WTC11 (cell line): ENCODE data around the gene KLHL30. TPM values are rescaled to one million over a fixed set of nuclear protein-coding genes. Genes with fewer than 3 reads are reported as not detected.

Experiments
- ATAC-seq: fragments of 200-7000 bp; cut with Tn5 transposase; 2 replicates; pipeline ENCODE4 v1.10.0; 2021; ENCODE audit warnings: mild to moderate bottlenecking, moderate library complexity
- CTCF ChIA-PET: fragments of 300-600 bp; sonication (Branson Sonifier 250); formaldehyde crosslinking; loops from one replicate; lab custom pipeline; 2021; ENCODE audit warnings: antibody characterized with exemption; lab: Charles Lee
- POLR2A ChIA-PET: fragments of 350-600 bp; sonication (Branson Sonifier 250); formaldehyde crosslinking; loops from one replicate; lab custom pipeline; 2021; ENCODE audit warnings: antibody characterized with exemption; lab: Charles Lee
- DNase-seq: peaks from one replicate; pipeline ENCODE4 v3.0.0; 2021; ENCODE audit warnings: low spot score
- H3K27ac Mint-ChIP-seq: 2 replicates; pipeline ENCODE4 v1.8.0; 2021; ENCODE audit warnings: mixed read lengths
- H3K27me3 Mint-ChIP-seq: 2 replicates; pipeline ENCODE4 v1.8.0; 2021; ENCODE audit warnings: low read depth, mild to moderate bottlenecking, moderate library complexity, mixed read lengths
- H3K36me3 Mint-ChIP-seq: 2 replicates; pipeline ENCODE4 v1.8.0; 2021; ENCODE audit warnings: mixed read lengths
- H3K4me1 Mint-ChIP-seq: 2 replicates; pipeline ENCODE4 v1.8.0; 2022; ENCODE audit warnings: mixed read lengths
- H3K4me3 Mint-ChIP-seq: 2 replicates; pipeline ENCODE4 v1.8.0; 2021; ENCODE audit warnings: mild to moderate bottlenecking, moderate library complexity, mixed read lengths
- H3K9me3 Mint-ChIP-seq: 2 replicates; pipeline ENCODE4 v1.8.0; 2021; ENCODE audit warnings: mixed read lengths
- CBFB ChIP-seq: sonication (generic); formaldehyde crosslinking; IDR thresholded peaks from 2 replicates; pipeline ENCODE4 v1.8.1; 2022; ENCODE audit warnings: mild to moderate bottlenecking, low read depth, missing genetic modification reagents
- CREB1 ChIP-seq: sonication (generic); formaldehyde crosslinking; IDR thresholded peaks from 2 replicates; pipeline ENCODE4 v1.8.0; 2023; ENCODE audit warnings: mild to moderate bottlenecking, missing genetic modification reagents
- ETV6 ChIP-seq: sonication (generic); formaldehyde crosslinking; IDR thresholded peaks from 2 replicates; pipeline ENCODE4 v1.8.1; 2022; ENCODE audit warnings: mild to moderate bottlenecking, missing genetic modification reagents
- FOXP1 ChIP-seq: sonication (generic); formaldehyde crosslinking; IDR thresholded peaks from 2 replicates; pipeline ENCODE4 v1.8.0; 2022; ENCODE audit warnings: missing genetic modification reagents, mild to moderate bottlenecking, moderate library complexity, borderline replicate concordance
- JAZF1 ChIP-seq: fragments of 250-450 bp; sonication (Bioruptor Pico); IDR thresholded peaks from 2 replicates; pipeline ENCODE4 v1.9.0; 2021; ENCODE audit warnings: moderate library complexity, mild to moderate bottlenecking, inconsistent platforms
- MYBL2 ChIP-seq: sonication (generic); formaldehyde crosslinking; IDR thresholded peaks from 2 replicates; pipeline ENCODE4 v1.8.1; 2023; ENCODE audit warnings: mild to moderate bottlenecking, moderate library complexity, missing genetic modification reagents
- RORB ChIP-seq: fragments of 250-450 bp; sonication (Bioruptor Pico); IDR thresholded peaks from 2 replicates; pipeline ENCODE4 v1.9.0; 2021; ENCODE audit warnings: mild to moderate bottlenecking
- SP1 ChIP-seq: sonication (generic); formaldehyde crosslinking; conservative IDR thresholded peaks from 2 replicates; pipeline ENCODE4 v1.8.1; 2022; ENCODE audit warnings: missing genetic modification reagents
- TCF7 ChIP-seq: sonication (generic); formaldehyde crosslinking; IDR thresholded peaks from 2 replicates; pipeline ENCODE4 v1.8.0; 2022; ENCODE audit warnings: mild to moderate bottlenecking, low read depth, missing genetic modification reagents, moderate library complexity
- ZNF219 ChIP-seq: sonication (generic); formaldehyde crosslinking; IDR thresholded peaks from 2 replicates; pipeline ENCODE4 v1.8.0; 2023; ENCODE audit warnings: missing genetic modification reagents, mild to moderate bottlenecking, borderline replicate concordance
- ZNF423 ChIP-seq: fragments of 250-450 bp; sonication (Bioruptor Pico); IDR thresholded peaks from 2 replicates; pipeline ENCODE4 v2.1.2; 2022; ENCODE audit warnings: mild to moderate bottlenecking, moderate library complexity
- total RNA-seq: library from RNA; stranded (reverse); gene quantifications from 3 replicates; pipeline ENCODE4 v1.2.3, GENCODE V29; 2021
- TF ChIP-seq, protein P1 (sequence below): sonication (generic); formaldehyde crosslinking; IDR thresholded peaks from 2 replicates; pipeline ENCODE4 v1.8.0; 2022; ENCODE audit warnings: mild to moderate bottlenecking, missing genetic modification reagents
- TF ChIP-seq, protein P2 (sequence below): sonication (generic); formaldehyde crosslinking; IDR thresholded peaks from 2 replicates; pipeline ENCODE4 v1.8.1; 2023; ENCODE audit warnings: mild to moderate bottlenecking, missing genetic modification reagents, moderate library complexity
- TF ChIP-seq, protein P3 (sequence below): sonication (generic); formaldehyde crosslinking; IDR thresholded peaks from 2 replicates; pipeline ENCODE4 v1.8.0; 2022; ENCODE audit warnings: mild to moderate bottlenecking, missing genetic modification reagents
- TF ChIP-seq, protein P4 (sequence below): fragments of 250-450 bp; sonication (Bioruptor Pico); IDR thresholded peaks from 2 replicates; pipeline ENCODE4 v1.8.0; 2021; ENCODE audit warnings: mild to moderate bottlenecking

KLHL30 gene
- total RNA-seq, 1 experiment from 2014 or later, result not detected

DNA sequence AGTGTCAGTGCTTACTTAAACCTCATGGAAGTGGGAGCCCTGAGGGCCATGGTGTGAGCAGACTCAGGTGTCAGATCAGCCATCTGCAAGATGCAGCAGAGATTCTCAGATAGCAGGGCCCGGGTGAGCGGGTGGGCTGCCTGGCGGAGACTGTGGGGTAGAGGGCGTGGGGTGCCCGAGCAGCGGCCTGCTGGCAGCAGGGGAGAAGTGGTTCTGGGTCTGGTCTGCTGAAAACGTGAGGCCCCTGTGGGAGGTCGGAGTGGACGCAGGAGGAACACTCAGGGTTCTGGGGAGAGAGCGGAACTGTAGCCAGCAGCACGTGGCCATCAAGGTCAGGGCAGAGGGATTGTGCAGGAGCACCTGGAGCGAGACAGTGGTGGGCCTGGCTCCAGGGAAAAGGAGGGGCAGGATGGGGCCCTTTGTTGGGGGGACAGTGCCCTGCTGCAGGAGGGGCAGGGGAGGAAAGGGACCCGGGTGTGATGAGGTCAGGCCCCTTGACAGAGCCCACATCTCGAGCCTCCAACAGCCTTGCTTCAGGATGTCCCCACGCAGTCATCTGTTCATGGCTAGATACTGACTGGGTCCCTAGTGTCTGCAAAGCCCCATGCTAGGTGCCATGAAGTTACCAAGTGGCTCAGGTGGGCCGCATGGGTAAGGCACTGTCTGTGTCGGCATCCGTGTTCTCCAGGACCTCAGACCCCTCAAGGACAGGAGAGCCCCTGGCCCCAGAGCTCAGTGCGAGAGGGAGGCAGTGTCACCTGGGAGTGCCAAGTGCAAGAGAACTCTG, 41.1 kb upstream of the KLHL30 start:
- Mint-ChIP-seq H3K27me3 (no peaks in the 10 kb centered on the region), H3K36me3 (peaks cover 8% of the 10 kb centered on the region), H3K4me3 (no peak overlapping the region), H3K4me1 (peaks cover 47% of the 10 kb centered on the region), H3K9me3 (no peaks in the 10 kb centered on the region), H3K27ac (peak overlapping the region; percentile 53; the same call in 1 of the 2 replicates)
- TF ChIP-seq FOXP1 (CRISPR knock-in tag) (no peak), CBFB (CRISPR knock-in tag) (no peak), ZNF423 (CRISPR knock-in tag) (no peak), RORB (CRISPR knock-in tag) (no peak)
- DNase-seq (no peak), ATAC-seq (no peak)
- ChIA-PET CTCF (interaction anchor here (0.8 to 2.0 kb wide), 6 partner anchors 9 to 174 kb away, joined by 3 to 12 read pairs (median 4); no protein-coding TSS in a partner anchor), POLR2A (interaction anchor here (2.2 kb wide), 1 partner anchor 11 kb away, joined by 8 read pairs; no protein-coding TSS in a partner anchor)

DNA sequence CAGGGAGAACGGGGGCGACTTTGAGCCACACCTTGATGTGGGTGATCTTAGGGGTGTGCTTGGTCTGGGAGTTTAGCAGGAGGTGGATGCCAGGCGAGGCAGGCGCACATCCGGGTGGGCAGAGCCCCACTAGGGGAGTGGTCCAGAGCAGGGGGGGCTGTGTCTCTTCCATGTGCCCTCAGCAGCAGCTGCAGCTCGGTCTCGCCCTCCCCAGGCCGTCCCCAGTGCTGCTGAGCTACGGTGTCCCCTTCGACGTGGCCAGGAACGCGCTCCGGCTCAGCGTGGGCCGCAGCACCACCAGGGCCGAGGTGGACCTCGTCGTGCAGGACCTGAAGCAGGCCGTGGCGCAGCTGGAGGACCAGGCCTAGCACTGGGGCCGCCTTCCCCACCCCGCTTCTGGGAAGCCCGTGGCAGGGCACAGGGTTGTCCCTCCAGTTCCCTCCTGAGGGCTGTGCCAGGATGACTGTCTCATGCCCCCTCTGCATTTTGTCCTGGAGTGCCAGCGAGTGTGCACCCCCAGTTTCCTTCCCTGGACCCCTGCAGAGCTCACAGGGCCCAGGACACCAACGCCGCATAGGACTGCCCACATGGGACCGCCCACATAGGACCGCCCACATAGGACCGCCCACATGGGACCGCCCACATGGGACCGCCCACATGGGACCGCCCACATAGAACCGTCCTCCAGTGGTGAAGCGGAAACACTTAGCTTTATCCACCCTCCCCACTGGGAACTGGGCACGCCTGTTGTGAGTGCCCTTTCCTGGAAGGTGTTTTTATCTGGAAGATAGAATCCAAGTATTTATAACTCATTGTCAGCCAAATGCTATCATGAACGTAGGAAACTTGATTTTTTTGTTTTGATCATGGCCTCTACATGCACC, 40.2 kb upstream of the KLHL30 start:
- Mint-ChIP-seq H3K4me1 (peaks cover 43% of the 10 kb centered on the region), H3K27ac (peak overlapping the region; percentile 63; the same call in 1 of the 2 replicates), H3K27me3 (no peaks in the 10 kb centered on the region), H3K9me3 (no peaks in the 10 kb centered on the region), H3K36me3 (peaks cover 8% of the 10 kb centered on the region), H3K4me3 (no peak overlapping the region)
- DNase-seq (peak; percentile 81), ATAC-seq (peak; percentile 79)
- ChIA-PET CTCF (interaction anchor here (0.6 to 2.0 kb wide), 8 partner anchors 8 to 240 kb away, joined by 3 to 12 read pairs (median 4); no protein-coding TSS in a partner anchor), POLR2A (interaction anchor here (1.0 to 2.2 kb wide), 3 partner anchors 10 to 41 kb away, joined by 3 to 8 read pairs (median 3); no protein-coding TSS in a partner anchor)
- TF ChIP-seq ZNF423 (CRISPR knock-in tag) (no peak), SP1 (CRISPR knock-in tag) (peak; percentile 93), CREB1 (CRISPR knock-in tag) (peak; percentile 25; the same call in 1 of the 2 replicates), JAZF1 (CRISPR knock-in tag) (no peak), TCF7 (CRISPR knock-in tag) (peak; percentile 34; the same call in 1 of the 2 replicates), CBFB (CRISPR knock-in tag) (0 out of 2 replicates have a peak, but pooled peaks have one; percentile 33)
- TF ChIP-seq, protein P1, sequence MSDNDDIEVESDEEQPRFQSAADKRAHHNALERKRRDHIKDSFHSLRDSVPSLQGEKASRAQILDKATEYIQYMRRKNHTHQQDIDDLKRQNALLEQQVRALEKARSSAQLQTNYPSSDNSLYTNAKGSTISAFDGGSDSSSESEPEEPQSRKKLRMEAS (CRISPR knock-in tag), result peak; percentile 39; the same call in 1 of the 2 replicates
- TF ChIP-seq, protein P2, sequence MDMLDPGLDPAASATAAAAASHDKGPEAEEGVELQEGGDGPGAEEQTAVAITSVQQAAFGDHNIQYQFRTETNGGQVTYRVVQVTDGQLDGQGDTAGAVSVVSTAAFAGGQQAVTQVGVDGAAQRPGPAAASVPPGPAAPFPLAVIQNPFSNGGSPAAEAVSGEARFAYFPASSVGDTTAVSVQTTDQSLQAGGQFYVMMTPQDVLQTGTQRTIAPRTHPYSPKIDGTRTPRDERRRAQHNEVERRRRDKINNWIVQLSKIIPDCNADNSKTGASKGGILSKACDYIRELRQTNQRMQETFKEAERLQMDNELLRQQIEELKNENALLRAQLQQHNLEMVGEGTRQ (CRISPR knock-in tag), result peak; percentile 60
- TF ChIP-seq, protein P3, sequence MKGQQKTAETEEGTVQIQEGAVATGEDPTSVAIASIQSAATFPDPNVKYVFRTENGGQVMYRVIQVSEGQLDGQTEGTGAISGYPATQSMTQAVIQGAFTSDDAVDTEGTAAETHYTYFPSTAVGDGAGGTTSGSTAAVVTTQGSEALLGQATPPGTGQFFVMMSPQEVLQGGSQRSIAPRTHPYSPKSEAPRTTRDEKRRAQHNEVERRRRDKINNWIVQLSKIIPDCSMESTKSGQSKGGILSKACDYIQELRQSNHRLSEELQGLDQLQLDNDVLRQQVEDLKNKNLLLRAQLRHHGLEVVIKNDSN (CRISPR knock-in tag), result peak; percentile 42; the same call in 1 of the 2 replicates

DNA sequence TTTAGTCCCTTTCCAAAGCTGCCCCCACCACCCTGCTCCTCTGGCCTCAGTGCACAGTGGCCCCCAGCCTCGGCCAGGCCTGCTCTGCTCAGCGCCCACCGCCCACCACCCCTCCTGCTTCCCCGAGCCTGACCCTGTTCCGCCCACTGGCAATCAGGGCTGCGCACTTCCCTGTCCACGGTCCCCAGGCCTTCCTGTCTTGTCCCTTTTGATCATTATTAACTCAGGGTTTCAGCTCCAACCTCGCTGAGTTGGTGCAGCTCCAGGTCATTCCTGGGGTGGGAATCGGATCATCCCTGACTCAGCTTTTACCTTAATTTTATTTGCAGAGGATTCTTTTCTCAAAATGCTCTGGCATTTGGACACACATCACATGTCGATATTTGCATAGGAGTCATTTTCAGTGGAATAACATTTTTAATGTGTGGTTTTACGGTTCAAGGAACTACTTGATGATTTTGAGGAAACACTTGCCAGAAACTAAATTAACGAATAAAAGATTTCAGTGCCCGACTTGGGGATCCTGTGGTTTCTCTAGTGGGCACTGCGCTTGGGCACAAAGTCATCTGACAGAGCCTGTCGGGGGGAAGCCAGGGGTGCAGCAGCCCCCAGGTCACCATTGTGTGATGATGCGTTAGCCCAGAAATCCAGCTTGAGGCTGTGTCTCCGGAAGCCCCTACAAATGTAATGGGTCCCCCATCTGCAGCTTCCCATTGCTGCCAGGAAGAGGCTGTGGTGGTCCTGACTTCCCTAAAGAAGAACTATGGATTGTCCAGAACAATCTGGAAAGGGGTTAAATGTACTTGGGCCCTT, 39.4 kb upstream of the KLHL30 start:
- Mint-ChIP-seq H3K9me3 (no peaks in the 10 kb centered on the region), H3K4me1 (peaks cover 38% of the 10 kb centered on the region), H3K36me3 (peaks cover 8% of the 10 kb centered on the region), H3K4me3 (no peak overlapping the region), H3K27ac (peak overlapping the region; percentile 36; the same call in 1 of the 2 replicates), H3K27me3 (no peaks in the 10 kb centered on the region)
- no peak for ATAC-seq
- DNase-seq, result no peak
- TF ChIP-seq ETV6 (CRISPR knock-in tag), result no peak
- TF ChIP-seq, protein P4, sequence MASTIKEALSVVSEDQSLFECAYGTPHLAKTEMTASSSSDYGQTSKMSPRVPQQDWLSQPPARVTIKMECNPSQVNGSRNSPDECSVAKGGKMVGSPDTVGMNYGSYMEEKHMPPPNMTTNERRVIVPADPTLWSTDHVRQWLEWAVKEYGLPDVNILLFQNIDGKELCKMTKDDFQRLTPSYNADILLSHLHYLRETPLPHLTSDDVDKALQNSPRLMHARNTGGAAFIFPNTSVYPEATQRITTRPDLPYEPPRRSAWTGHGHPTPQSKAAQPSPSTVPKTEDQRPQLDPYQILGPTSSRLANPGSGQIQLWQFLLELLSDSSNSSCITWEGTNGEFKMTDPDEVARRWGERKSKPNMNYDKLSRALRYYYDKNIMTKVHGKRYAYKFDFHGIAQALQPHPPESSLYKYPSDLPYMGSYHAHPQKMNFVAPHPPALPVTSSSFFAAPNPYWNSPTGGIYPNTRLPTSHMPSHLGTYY (CRISPR knock-in tag), result no peak
- TF ChIP-seq ZNF219 (CRISPR knock-in tag), result no peak
- no peak for TF ChIP-seq MYBL2
- ChIA-PET CTCF (interaction anchor here (0.8 to 2.0 kb wide), 4 partner anchors 7 to 41 kb away, joined by 4 to 12 read pairs (median 7); no protein-coding TSS in a partner anchor), POLR2A (interaction anchor here (1.0 to 2.2 kb wide), 3 partner anchors 10 to 40 kb away, joined by 3 to 8 read pairs (median 3); no protein-coding TSS in a partner anchor)
